ENCODE results near the gene KCTD20. TPM values are rescaled to one million over a fixed set of nuclear protein-coding genes. Genes with fewer than 3 reads are reported as not detected.

KCTD20 gene
- total and polyA plus RNA-seq, 10 of the 15 experiments (the other 5 are each of a cell fraction or from before 2014, with no cell fraction given) = 18.1 to 77.0 (median 50.5) TPM

DNA sequence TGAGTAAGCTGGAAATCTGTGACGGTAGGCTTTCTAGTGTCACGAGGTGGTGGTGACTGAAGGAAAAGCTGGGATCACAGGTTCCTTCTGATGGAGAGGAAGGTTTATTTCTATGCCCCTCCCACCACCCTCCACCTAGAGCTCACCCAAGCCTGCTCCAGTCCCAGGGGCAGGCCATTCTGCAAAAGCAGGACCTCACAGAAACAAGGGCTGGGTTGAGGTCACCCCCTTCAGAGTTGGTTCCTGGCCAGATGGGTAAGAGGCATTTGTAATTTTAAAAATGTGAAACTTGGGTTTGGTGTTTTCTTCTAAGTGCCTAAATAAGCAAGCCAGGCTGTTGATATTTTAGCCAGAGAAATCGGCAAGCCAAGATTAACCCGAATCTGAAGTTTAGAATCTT is 46.6 kb downstream of the KCTD20 start:
- in situ Hi-C loops (cut with MboI) = no loop called here
- no TSS peak for BruUV-seq (replicated peaks)
- ChIA-PET SMC1A (ENCODE audit: uncharacterized antibody, unreplicated experiment) (interaction anchor here (1.0 to 1.3 kb wide), 2 partner anchors 90 to 109 kb away, joined by 4 read pairs; no protein-coding TSS in a partner anchor), RAD21 (ENCODE audit: unreplicated experiment) (interaction anchor here (1.0 to 1.2 kb wide), 2 partner anchors 66 to 91 kb away, joined by 3 to 4 read pairs; no protein-coding TSS in a partner anchor), POLR2A (no interaction called here), CTCF (no interaction called here)
- TF ChIP-seq POLR2AphosphoS2 (IDR thresholded peaks at IDR 0.05; ENCODE audit: low read depth, low read length) (no peak), MTA3 (IDR thresholded peaks at IDR 0.05; ENCODE audit: borderline replicate concordance, low read length) (no peak), POLR2AphosphoS5 (IDR thresholded peaks at IDR 0.05; ENCODE audit: low read length) (no peak)
- TF ChIP-seq, protein P1, sequence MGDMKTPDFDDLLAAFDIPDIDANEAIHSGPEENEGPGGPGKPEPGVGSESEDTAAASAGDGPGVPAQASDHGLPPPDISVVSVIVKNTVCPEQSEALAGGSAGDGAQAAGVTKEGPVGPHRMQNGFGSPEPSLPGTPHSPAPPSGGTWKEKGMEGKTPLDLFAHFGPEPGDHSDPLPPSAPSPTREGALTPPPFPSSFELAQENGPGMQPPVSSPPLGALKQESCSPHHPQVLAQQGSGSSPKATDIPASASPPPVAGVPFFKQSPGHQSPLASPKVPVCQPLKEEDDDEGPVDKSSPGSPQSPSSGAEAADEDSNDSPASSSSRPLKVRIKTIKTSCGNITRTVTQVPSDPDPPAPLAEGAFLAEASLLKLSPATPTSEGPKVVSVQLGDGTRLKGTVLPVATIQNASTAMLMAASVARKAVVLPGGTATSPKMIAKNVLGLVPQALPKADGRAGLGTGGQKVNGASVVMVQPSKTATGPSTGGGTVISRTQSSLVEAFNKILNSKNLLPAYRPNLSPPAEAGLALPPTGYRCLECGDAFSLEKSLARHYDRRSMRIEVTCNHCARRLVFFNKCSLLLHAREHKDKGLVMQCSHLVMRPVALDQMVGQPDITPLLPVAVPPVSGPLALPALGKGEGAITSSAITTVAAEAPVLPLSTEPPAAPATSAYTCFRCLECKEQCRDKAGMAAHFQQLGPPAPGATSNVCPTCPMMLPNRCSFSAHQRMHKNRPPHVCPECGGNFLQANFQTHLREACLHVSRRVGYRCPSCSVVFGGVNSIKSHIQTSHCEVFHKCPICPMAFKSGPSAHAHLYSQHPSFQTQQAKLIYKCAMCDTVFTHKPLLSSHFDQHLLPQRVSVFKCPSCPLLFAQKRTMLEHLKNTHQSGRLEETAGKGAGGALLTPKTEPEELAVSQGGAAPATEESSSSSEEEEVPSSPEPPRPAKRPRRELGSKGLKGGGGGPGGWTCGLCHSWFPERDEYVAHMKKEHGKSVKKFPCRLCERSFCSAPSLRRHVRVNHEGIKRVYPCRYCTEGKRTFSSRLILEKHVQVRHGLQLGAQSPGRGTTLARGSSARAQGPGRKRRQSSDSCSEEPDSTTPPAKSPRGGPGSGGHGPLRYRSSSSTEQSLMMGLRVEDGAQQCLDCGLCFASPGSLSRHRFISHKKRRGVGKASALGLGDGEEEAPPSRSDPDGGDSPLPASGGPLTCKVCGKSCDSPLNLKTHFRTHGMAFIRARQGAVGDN (IDR thresholded peaks at IDR 0.05) = no peak
- no peak overlapping the region for H2AFZ ChIP-seq (ENCODE audit: control insufficient read depth, low read depth, low read length)
- no peaks in the 10 kb centered on the region for H3K27me3 ChIP-seq (replicated peaks in 1 of 2; ENCODE audit: control insufficient read depth in 2 of 2, insufficient read depth in 2 of 2, low read length in 1 of 2)
- no peaks in the 10 kb centered on the region for H4K20me1 ChIP-seq (ENCODE audit: control insufficient read depth, insufficient read depth)
- H3K27ac ChIP-seq (ENCODE audit: control insufficient read depth, insufficient read depth) = no peak overlapping the region
- H3K4me3 ChIP-seq = no peak overlapping the region
- no peak for ATAC-seq
- DNase-seq (ENCODE audit: low read depth, low spot score) = no peak
- H3K4me2 ChIP-seq (ENCODE audit: control insufficient read depth, insufficient read depth) = no peak overlapping the region
- no peak overlapping the region for H3K9ac ChIP-seq (ENCODE audit: control insufficient read depth, insufficient read depth, low read length)
- H3K9me3 ChIP-seq (replicated peaks; ENCODE audit: control insufficient read depth, insufficient read depth, low read length) = no peaks in the 10 kb centered on the region
- intact Hi-C loops (cut with micrococcal nuclease; ENCODE audit: unreplicated experiment) = no loop called here
- no peaks in the 10 kb centered on the region for H3K79me2 ChIP-seq (ENCODE audit: control insufficient read depth, insufficient read depth, low read length)
- 98% methylated on average over 4 of the region's 4 CpGs for WGBS (ENCODE audit: insufficient coverage, insufficient replicate concordance, low lambda C conversion rate, missing lambda C conversion rate)
- peaks cover 3 to 13% of the 10 kb centered on the region in 2 experiments; a peak in 3 of 4 replicates for H3K36me3 ChIP-seq (ENCODE audit: control insufficient read depth in 2 of 2, insufficient read depth in 2 of 2, low read length in 1 of 2)
- no peaks in the 10 kb centered on the region for H3K4me1 ChIP-seq (ENCODE audit: control insufficient read depth, insufficient read depth, low read length)
- FAIRE-seq = no peak
